HEK293 (cell line): ENCODE data around the gene MEGF9.

Experiments used
- CTCF ChIA-PET: fragments of 350-600 bp; formaldehyde crosslinking; extraction: SDS; loops from one replicate; lab custom pipeline; 2021; ENCODE audit warnings: antibody characterized with exemption; lab: Yijun Ruan, JAX
- POLR2A ChIA-PET: fragments of 300-600 bp; formaldehyde crosslinking; extraction: SDS; loops from one replicate; lab custom pipeline; 2020; ENCODE audit warnings: antibody characterized with exemption, inconsistent platforms; lab: Yijun Ruan, JAX
- H3K27ac ChIP-seq: fragments of 200-500 bp; sonication (Bioruptor generic); 2 replicates; pipeline ENCODE4 v1.5.1; 2014; ENCODE audit warnings: low read depth, low read length, control low read depth, inconsistent platforms; ENCODE audit errors: extremely low read depth
- H3K36me3 ChIP-seq, 2 experiments: fragments of 200-500 bp in 1 of 2; sonication (Bioruptor generic) in 1 of 2; 1 replicate in 1 of 2; 2 replicates in 1 of 2; pipeline ENCODE4 v1.5.1; 2014 to 2017; ENCODE audit warnings: inconsistent platforms in 2 of 2, low read length in 2 of 2; ENCODE audit not compliant: control insufficient read depth in 2 of 2, insufficient read depth in 1 of 2
- H3K4me1 ChIP-seq: fragments of 200-500 bp; sonication (Bioruptor generic); 2 replicates; pipeline ENCODE4 v1.5.1; 2014; ENCODE audit warnings: mild to moderate bottlenecking, low read length, inconsistent platforms; ENCODE audit not compliant: control insufficient read depth, insufficient read depth
- H3K4me3 ChIP-seq: 2 replicates; pipeline ENCODE4 v1.5.1; 2011; ENCODE audit warnings: low read depth, mild to moderate bottlenecking, control low read depth, low read length, moderate library complexity
- H3K9me3 ChIP-seq: fragments of 200-500 bp; sonication (Bioruptor generic); 2 replicates; pipeline ENCODE4 v1.5.1; 2014; ENCODE audit warnings: low read depth, low read length, inconsistent platforms; ENCODE audit not compliant: control insufficient read depth, insufficient read depth
- TRIM28 ChIP-seq: IDR thresholded peaks from 2 replicates; pipeline ENCODE4 v1.6.1; 2011; ENCODE audit warnings: low read length, control low read depth, borderline replicate concordance
- WT1 ChIP-seq: fragments of 450-650 bp; formaldehyde crosslinking; IDR thresholded peaks from 2 replicates; pipeline ENCODE4 v1.5.1; 2016; ENCODE audit warnings: missing biosample characterization, missing genetic modification characterization
- ZBTB8A ChIP-seq: fragments of 450-650 bp; formaldehyde crosslinking; IDR thresholded peaks from 2 replicates; pipeline ENCODE4 v1.5.1; 2016; ENCODE audit warnings: missing biosample characterization, missing genetic modification characterization
- ZNF114 ChIP-seq: fragments of 450-650 bp; formaldehyde crosslinking; IDR thresholded peaks from 2 replicates; pipeline ENCODE4 v1.5.0; 2017; ENCODE audit warnings: missing biosample characterization, missing genetic modification characterization
- ZNF416 ChIP-seq: fragments of 450-650 bp; formaldehyde crosslinking; IDR thresholded peaks from 2 replicates; pipeline ENCODE4 v1.5.1; 2016; ENCODE audit warnings: missing biosample characterization, missing genetic modification characterization
- ZNF561 ChIP-seq: fragments of 450-650 bp; IDR thresholded peaks from 2 replicates; pipeline ENCODE4 v1.5.1; 2018; ENCODE audit warnings: missing biosample characterization, missing genetic modification characterization, borderline replicate concordance
- ZNF621 ChIP-seq: fragments of 450-650 bp; formaldehyde crosslinking; IDR thresholded peaks from 2 replicates; pipeline ENCODE4 v1.5.1; 2017; ENCODE audit warnings: missing biosample characterization, missing genetic modification characterization
- ZNF701 ChIP-seq: fragments of 450-650 bp; formaldehyde crosslinking; IDR thresholded peaks from 2 replicates; pipeline ENCODE4 v1.5.1; 2016; ENCODE audit warnings: missing biosample characterization, missing genetic modification characterization
- ZNF747 ChIP-seq: fragments of 450-650 bp; formaldehyde crosslinking; IDR thresholded peaks from 2 replicates; pipeline ENCODE4 v1.5.1; 2016; ENCODE audit warnings: missing biosample characterization, missing genetic modification characterization
- TF ChIP-seq, protein P1 (sequence below): fragments of 450-650 bp; IDR thresholded peaks from 2 replicates; pipeline ENCODE4 v1.5.1; 2018; ENCODE audit warnings: missing biosample characterization, mild to moderate bottlenecking, missing genetic modification characterization
- TF ChIP-seq, protein P2 (sequence below): fragments of 450-650 bp; formaldehyde crosslinking; IDR thresholded peaks from 2 replicates; pipeline ENCODE4 v1.5.1; 2017; ENCODE audit warnings: missing biosample characterization, missing genetic modification characterization
- TF ChIP-seq, protein P3 (sequence below): fragments of 450-650 bp; formaldehyde crosslinking; IDR thresholded peaks from 2 replicates; pipeline ENCODE4 v1.5.1; 2016; ENCODE audit warnings: missing biosample characterization, missing genetic modification characterization
- TF ChIP-seq, protein P4 (sequence below): fragments of 450-650 bp; formaldehyde crosslinking; IDR thresholded peaks from 2 replicates; pipeline ENCODE4 v1.5.1; 2017; ENCODE audit warnings: missing biosample characterization, mild to moderate bottlenecking, missing genetic modification characterization, moderate library complexity
- TF ChIP-seq, protein P5 (sequence below): fragments of 450-650 bp; formaldehyde crosslinking; conservative IDR thresholded peaks from 2 replicates; pipeline ENCODE4 v1.5.1; 2016; ENCODE audit warnings: low read depth, missing biosample characterization, missing genetic modification characterization
- TF ChIP-seq, protein P6 (sequence below): fragments of 450-650 bp; formaldehyde crosslinking; IDR thresholded peaks from 2 replicates; pipeline ENCODE4 v1.5.1; 2017; ENCODE audit warnings: missing biosample characterization, missing genetic modification characterization
- TF ChIP-seq, protein P7 (sequence below): fragments of 450-650 bp; formaldehyde crosslinking; IDR thresholded peaks from 2 replicates; pipeline ENCODE4 v1.5.1; 2016; ENCODE audit warnings: missing biosample characterization, missing genetic modification characterization

The MEGF9 gene

DNA sequence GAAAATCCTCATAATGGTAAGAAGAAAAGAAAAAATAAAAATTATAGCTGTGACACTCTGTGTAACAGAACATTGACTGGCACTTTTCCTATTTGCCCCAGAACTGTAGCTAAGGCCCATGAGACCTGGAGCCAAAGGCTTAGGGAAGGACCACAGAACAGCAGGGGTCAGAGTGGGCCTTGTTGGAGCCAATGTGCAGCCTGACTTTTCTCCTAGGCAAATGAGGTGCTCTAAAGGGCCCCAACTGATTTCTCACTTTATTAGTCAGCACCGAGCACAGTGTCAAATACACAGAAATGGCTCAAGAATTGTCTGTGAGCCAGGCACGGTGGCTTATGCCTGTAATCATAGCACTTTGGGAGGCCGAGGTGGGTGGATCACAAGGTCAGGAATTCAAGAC is 4.0 kb upstream of the MEGF9 start (continued):
- TF ChIP-seq, protein P1, sequence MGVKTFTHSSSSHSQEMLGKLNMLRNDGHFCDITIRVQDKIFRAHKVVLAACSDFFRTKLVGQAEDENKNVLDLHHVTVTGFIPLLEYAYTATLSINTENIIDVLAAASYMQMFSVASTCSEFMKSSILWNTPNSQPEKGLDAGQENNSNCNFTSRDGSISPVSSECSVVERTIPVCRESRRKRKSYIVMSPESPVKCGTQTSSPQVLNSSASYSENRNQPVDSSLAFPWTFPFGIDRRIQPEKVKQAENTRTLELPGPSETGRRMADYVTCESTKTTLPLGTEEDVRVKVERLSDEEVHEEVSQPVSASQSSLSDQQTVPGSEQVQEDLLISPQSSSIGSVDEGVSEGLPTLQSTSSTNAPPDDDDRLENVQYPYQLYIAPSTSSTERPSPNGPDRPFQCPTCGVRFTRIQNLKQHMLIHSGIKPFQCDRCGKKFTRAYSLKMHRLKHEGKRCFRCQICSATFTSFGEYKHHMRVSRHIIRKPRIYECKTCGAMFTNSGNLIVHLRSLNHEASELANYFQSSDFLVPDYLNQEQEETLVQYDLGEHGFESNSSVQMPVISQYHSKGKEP (tag by site-specific recombination): no peak

DNA sequence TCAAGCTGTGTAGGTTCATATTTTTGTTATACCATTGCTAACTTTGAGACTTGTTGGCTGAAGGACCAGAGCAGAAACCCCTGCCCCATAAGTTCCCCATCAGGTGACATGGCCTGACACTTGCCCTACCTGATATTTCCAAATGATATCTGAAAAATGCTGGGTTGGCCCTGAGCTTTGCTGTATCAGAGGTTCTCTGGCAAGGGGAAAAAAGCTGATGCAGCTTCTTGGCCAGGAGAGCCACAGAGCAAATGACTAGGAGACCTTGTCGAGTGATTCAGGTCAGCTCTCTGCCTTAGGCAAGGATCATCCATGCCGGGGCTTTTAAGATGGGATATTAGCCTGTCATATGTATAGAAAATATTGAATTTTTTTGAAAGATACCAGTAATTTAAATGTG is 2.9 kb upstream of the MEGF9 start:
- peaks cover 3% of the 10 kb centered on the region; the same call in 1 of the 2 replicates for H3K4me1 ChIP-seq
- no peak for TF ChIP-seq ZNF114 (tag by site-specific recombination)
- no peak for TF ChIP-seq ZNF621 (tag by site-specific recombination)
- TF ChIP-seq TRIM28: no peak
- TF ChIP-seq, protein P2, sequence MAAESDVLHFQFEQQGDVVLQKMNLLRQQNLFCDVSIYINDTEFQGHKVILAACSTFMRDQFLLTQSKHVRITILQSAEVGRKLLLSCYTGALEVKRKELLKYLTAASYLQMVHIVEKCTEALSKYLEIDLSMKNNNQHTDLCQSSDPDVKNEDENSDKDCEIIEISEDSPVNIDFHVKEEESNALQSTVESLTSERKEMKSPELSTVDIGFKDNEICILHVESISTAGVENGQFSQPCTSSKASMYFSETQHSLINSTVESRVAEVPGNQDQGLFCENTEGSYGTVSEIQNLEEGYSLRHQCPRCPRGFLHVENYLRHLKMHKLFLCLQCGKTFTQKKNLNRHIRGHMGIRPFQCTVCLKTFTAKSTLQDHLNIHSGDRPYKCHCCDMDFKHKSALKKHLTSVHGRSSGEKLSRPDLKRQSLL (tag by site-specific recombination): no peak
- TF ChIP-seq, protein P3, sequence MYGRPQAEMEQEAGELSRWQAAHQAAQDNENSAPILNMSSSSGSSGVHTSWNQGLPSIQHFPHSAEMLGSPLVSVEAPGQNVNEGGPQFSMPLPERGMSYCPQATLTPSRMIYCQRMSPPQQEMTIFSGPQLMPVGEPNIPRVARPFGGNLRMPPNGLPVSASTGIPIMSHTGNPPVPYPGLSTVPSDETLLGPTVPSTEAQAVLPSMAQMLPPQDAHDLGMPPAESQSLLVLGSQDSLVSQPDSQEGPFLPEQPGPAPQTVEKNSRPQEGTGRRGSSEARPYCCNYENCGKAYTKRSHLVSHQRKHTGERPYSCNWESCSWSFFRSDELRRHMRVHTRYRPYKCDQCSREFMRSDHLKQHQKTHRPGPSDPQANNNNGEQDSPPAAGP (tag by site-specific recombination): no peak
- TF ChIP-seq ZNF747 (tag by site-specific recombination): no peak
- TF ChIP-seq ZNF561 (tag by site-specific recombination): no peak
- TF ChIP-seq WT1 (tag by site-specific recombination): no peak
- no peak for TF ChIP-seq ZNF701 (tag by site-specific recombination)
- no peak for TF ChIP-seq ZBTB8A (tag by site-specific recombination)
- TF ChIP-seq, protein P4, sequence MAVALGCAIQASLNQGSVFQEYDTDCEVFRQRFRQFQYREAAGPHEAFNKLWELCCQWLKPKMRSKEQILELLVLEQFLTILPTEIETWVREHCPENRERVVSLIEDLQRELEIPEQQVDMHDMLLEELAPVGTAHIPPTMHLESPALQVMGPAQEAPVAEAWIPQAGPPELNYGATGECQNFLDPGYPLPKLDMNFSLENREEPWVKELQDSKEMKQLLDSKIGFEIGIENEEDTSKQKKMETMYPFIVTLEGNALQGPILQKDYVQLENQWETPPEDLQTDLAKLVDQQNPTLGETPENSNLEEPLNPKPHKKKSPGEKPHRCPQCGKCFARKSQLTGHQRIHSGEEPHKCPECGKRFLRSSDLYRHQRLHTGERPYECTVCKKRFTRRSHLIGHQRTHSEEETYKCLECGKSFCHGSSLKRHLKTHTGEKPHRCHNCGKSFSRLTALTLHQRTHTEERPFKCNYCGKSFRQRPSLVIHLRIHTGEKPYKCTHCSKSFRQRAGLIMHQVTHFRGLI: no peak
- TF ChIP-seq, all 188 proteins: peak for 0
- ChIA-PET CTCF (interaction anchor here (1.2 to 1.6 kb wide), 2 partner anchors 13 to 97 kb away, joined by 4 to 6 read pairs; no protein-coding TSS in a partner anchor), POLR2A (interaction anchor here (1.2 kb wide), 1 partner anchor 14 kb away, joined by 4 read pairs; no protein-coding TSS in a partner anchor)
- Histone ChIP-seq H3K4me3 (no peak overlapping the region), H3K36me3 (no peaks in the 10 kb centered on the region), H3K9me3 (no peaks in the 10 kb centered on the region), H3K27ac (no peak overlapping the region)

DNA sequence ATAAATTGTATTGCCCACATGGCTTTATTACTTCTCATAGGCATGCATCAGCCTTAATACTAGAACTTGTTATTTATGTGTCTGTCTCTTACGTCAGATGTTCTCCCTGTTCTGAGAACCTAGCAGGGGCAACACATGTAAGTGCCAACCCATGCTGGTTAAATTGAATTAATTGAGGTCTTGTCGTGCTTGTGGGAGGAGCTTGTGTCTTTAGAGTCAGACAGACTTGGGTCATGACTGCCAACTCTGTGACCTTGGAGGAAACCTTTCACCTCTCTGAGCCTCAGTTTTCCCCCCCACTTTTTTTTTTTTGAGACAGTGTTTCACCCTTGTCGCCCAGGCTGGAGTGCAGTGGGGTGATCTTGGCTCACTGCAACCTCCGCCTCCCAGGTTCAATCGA is 2.2 kb upstream of the MEGF9 start:
- ChIA-PET CTCF (interaction anchor here (0.6 to 2.2 kb wide), 3 partner anchors 12 to 96 kb away, joined by 3 to 8 read pairs (median 3); no protein-coding TSS in a partner anchor), POLR2A (interaction anchor here (1.2 kb wide), 1 partner anchor 14 kb away, joined by 4 read pairs; no protein-coding TSS in a partner anchor)
- Histone ChIP-seq H3K4me3 (no peak overlapping the region), H3K9me3 (no peaks in the 10 kb centered on the region), H3K36me3 (no peaks in the 10 kb centered on the region), H3K27ac (no peak overlapping the region), H3K4me1 (peaks cover 5% of the 10 kb centered on the region; the same call in 1 of the 2 replicates)
- TF ChIP-seq, protein P5, sequence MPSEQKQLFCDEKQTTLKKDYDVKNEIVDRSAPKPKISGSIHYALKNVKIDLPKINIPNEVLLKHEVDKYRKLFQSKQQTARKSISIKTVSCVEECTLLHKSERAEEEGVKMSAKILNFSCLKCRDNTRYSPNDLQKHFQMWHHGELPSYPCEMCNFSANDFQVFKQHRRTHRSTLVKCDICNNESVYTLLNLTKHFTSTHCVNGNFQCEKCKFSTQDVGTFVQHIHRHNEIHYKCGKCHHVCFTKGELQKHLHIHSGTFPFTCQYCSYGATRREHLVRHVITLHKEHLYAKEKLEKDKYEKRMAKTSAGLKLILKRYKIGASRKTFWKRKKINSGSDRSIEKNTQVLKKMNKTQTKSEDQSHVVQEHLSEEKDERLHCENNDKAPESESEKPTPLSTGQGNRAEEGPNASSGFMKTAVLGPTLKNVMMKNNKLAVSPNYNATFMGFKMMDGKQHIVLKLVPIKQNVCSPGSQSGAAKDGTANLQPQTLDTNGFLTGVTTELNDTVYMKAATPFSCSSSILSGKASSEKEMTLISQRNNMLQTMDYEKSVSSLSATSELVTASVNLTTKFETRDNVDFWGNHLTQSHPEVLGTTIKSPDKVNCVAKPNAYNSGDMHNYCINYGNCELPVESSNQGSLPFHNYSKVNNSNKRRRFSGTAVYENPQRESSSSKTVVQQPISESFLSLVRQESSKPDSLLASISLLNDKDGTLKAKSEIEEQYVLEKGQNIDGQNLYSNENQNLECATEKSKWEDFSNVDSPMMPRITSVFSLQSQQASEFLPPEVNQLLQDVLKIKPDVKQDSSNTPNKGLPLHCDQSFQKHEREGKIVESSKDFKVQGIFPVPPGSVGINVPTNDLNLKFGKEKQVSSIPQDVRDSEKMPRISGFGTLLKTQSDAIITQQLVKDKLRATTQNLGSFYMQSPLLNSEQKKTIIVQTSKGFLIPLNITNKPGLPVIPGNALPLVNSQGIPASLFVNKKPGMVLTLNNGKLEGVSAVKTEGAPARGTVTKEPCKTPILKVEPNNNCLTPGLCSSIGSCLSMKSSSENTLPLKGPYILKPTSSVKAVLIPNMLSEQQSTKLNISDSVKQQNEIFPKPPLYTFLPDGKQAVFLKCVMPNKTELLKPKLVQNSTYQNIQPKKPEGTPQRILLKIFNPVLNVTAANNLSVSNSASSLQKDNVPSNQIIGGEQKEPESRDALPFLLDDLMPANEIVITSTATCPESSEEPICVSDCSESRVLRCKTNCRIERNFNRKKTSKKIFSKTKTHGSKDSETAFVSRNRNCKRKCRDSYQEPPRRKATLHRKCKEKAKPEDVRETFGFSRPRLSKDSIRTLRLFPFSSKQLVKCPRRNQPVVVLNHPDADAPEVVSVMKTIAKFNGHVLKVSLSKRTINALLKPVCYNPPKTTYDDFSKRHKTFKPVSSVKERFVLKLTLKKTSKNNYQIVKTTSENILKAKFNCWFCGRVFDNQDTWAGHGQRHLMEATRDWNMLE: no peak
- TF ChIP-seq ZNF416 (tag by site-specific recombination): no peak
- TF ChIP-seq, protein P6, sequence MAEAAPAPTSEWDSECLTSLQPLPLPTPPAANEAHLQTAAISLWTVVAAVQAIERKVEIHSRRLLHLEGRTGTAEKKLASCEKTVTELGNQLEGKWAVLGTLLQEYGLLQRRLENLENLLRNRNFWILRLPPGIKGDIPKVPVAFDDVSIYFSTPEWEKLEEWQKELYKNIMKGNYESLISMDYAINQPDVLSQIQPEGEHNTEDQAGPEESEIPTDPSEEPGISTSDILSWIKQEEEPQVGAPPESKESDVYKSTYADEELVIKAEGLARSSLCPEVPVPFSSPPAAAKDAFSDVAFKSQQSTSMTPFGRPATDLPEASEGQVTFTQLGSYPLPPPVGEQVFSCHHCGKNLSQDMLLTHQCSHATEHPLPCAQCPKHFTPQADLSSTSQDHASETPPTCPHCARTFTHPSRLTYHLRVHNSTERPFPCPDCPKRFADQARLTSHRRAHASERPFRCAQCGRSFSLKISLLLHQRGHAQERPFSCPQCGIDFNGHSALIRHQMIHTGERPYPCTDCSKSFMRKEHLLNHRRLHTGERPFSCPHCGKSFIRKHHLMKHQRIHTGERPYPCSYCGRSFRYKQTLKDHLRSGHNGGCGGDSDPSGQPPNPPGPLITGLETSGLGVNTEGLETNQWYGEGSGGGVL: no peak
- TF ChIP-seq, protein P7, sequence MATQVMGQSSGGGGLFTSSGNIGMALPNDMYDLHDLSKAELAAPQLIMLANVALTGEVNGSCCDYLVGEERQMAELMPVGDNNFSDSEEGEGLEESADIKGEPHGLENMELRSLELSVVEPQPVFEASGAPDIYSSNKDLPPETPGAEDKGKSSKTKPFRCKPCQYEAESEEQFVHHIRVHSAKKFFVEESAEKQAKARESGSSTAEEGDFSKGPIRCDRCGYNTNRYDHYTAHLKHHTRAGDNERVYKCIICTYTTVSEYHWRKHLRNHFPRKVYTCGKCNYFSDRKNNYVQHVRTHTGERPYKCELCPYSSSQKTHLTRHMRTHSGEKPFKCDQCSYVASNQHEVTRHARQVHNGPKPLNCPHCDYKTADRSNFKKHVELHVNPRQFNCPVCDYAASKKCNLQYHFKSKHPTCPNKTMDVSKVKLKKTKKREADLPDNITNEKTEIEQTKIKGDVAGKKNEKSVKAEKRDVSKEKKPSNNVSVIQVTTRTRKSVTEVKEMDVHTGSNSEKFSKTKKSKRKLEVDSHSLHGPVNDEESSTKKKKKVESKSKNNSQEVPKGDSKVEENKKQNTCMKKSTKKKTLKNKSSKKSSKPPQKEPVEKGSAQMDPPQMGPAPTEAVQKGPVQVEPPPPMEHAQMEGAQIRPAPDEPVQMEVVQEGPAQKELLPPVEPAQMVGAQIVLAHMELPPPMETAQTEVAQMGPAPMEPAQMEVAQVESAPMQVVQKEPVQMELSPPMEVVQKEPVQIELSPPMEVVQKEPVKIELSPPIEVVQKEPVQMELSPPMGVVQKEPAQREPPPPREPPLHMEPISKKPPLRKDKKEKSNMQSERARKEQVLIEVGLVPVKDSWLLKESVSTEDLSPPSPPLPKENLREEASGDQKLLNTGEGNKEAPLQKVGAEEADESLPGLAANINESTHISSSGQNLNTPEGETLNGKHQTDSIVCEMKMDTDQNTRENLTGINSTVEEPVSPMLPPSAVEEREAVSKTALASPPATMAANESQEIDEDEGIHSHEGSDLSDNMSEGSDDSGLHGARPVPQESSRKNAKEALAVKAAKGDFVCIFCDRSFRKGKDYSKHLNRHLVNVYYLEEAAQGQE (tag by site-specific recombination): no peak
